NB4 (cell line): ENCODE results near the gene SRRM2.

ENCODE experiments used
- MAX ChIP-seq: IDR thresholded peaks from 2 replicates; pipeline ENCODE4 v1.6.1; 2011; ENCODE audit warnings: low read depth, low read length
- MYC ChIP-seq: IDR thresholded peaks from 2 replicates; pipeline ENCODE4 v1.6.1; 2011; ENCODE audit warnings: low read depth, low read length
- POLR2A ChIP-seq: IDR thresholded peaks from 2 replicates; pipeline ENCODE4 v1.6.1; 2011; ENCODE audit warnings: mild to moderate bottlenecking; ENCODE audit not compliant: insufficient read length; ENCODE audit errors: extremely low read depth
- TF ChIP-seq, protein P1 (sequence below): IDR thresholded peaks from one replicate; pipeline ENCODE4 v1.5.1; 2012; ENCODE audit warnings: low read depth, low read length

DNA sequence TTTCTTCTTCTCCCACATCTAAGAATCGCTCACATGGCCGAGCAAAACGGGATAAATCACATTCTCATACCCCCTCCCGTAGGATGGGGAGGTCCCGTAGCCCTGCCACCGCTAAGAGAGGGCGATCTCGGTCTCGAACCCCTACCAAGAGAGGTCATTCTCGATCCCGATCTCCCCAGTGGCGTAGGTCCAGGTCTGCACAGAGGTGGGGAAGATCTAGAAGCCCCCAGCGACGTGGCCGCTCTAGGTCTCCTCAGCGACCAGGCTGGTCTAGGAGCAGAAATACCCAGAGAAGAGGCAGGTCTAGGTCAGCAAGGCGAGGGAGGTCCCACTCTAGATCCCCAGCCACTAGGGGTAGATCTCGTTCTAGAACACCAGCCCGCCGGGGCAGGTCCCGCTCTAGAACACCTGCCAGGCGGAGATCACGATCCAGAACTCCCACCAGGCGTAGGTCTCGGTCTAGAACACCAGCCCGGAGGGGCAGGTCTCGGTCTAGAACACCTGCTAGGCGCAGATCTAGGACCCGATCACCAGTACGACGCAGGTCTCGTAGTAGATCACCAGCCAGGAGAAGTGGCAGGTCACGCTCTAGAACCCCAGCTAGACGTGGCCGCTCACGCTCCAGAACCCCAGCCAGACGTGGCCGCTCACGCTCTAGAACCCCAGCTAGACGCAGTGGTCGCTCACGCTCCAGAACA is 9.6 kb downstream of the SRRM2 start:
- TF ChIP-seq, protein P1, sequence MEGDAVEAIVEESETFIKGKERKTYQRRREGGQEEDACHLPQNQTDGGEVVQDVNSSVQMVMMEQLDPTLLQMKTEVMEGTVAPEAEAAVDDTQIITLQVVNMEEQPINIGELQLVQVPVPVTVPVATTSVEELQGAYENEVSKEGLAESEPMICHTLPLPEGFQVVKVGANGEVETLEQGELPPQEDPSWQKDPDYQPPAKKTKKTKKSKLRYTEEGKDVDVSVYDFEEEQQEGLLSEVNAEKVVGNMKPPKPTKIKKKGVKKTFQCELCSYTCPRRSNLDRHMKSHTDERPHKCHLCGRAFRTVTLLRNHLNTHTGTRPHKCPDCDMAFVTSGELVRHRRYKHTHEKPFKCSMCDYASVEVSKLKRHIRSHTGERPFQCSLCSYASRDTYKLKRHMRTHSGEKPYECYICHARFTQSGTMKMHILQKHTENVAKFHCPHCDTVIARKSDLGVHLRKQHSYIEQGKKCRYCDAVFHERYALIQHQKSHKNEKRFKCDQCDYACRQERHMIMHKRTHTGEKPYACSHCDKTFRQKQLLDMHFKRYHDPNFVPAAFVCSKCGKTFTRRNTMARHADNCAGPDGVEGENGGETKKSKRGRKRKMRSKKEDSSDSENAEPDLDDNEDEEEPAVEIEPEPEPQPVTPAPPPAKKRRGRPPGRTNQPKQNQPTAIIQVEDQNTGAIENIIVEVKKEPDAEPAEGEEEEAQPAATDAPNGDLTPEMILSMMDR = no peak
- TF ChIP-seq MYC (no peak), MAX (no peak), POLR2A (no peak)
